Thymus (tissue), 11 donors: ENCODE data around the gene FGD4. TPM values are rescaled to one million over a fixed set of nuclear protein-coding genes. Genes with fewer than 3 reads are reported as not detected.

ENCODE experiments used
- DNase-seq, 9 donors: peaks; one replicate each; pipeline ENCODE4 v3.0.0-alpha.2; 2013; ENCODE audit warnings: low spot score in 9 of 9, low read depth in 6 of 9, missing footprints in 1 of 9
- H3K27ac ChIP-seq, 2 donors: one replicate each; pipeline ENCODE4 v1.5.1; 2013; ENCODE audit warnings: control low read depth in 1 of 2, low read depth in 1 of 2, low read length in 1 of 2, mild to moderate bottlenecking in 1 of 2, moderate library complexity in 1 of 2
- H3K27me3 ChIP-seq, 2 donors: one replicate each; pipeline ENCODE4 v1.5.1; 2013; ENCODE audit warnings: low read length in 1 of 2; ENCODE audit not compliant: control insufficient read depth in 2 of 2, insufficient read depth in 1 of 2
- H3K36me3 ChIP-seq, 2 donors: one replicate each; pipeline ENCODE4 v1.5.1; 2013; ENCODE audit warnings: low read length in 1 of 2, mild to moderate bottlenecking in 1 of 2, moderate library complexity in 1 of 2; ENCODE audit not compliant: control insufficient read depth in 2 of 2, insufficient read depth in 2 of 2
- H3K4me1 ChIP-seq, 2 donors: one replicate each; pipeline ENCODE4 v1.5.1; 2013; ENCODE audit warnings: low read length in 2 of 2; ENCODE audit not compliant: control insufficient read depth in 2 of 2, insufficient read depth in 2 of 2
- H3K4me3 ChIP-seq, 2 donors: one replicate each; pipeline ENCODE4 v1.5.1; 2013; ENCODE audit warnings: low read length in 2 of 2, control low read depth in 1 of 2, mild to moderate bottlenecking in 1 of 2
- H3K9me3 ChIP-seq, 2 donors: one replicate each; pipeline ENCODE4 v1.5.1; 2013; ENCODE audit warnings: low read length in 1 of 2, mild to moderate bottlenecking in 1 of 2; ENCODE audit not compliant: control insufficient read depth in 2 of 2, insufficient read depth in 1 of 2
- WGBS: extraction: QIAGEN DNeasy Blood & Tissue Kit; methylation state at CpG from one replicate; pipeline ENCODE4 v1.1.7; 2013; 5-methylcytosine and 5-hydroxymethylcytosine counted together
- polyA plus RNA-seq: library from polyadenylated mRNA; stranded (reverse); fragments of 200-250 nt; gene quantifications from one replicate; pipeline ENCODE4 v1.2.3, GENCODE V29; 2013
- total RNA-seq: library from RNA; stranded (reverse); fragments of 120-200 nt; gene quantifications from one replicate; pipeline ENCODE4 v1.2.4, GENCODE V29; 2013
- donor health status: healthy.

Gene FGD4
- total and polyA plus RNA-seq, 2 donors: 3.3 to 3.6 TPM

DNA sequence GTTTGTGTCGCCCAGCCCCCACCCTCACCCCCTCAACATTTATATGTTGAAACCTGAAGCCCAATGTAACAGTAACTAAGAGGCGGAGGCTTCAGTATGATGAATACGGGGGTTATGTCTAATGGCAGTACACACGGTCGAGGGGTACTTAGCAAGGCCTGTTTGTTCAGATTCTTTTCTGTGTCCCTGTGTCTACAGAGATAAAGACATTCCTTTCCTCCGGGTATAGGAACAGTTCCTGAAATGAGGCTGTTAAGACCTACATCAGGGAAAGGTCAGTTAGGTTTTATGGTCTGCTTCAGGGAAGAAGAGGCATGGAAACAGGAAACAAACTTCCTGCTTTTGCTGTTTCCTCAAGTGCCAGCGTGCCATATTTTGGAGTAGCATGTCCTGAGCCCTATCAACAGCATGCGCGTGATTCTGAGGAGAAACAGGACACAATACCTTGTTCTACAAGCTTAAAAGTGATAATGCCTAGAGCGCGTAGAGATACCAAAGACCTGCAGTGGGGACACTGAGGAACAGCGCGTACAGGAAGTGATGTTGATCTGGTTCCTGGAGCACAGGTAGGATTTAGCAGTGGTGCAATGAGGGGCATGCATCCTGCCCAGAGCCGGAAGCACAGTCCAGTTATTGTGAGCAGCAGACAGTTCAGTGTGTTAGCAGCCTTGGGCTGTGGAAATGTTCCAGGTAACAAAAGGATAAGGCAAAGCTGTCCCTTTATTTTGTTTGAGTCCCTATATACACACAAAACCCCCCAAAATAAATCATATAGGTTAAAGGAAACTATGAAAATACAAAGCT is 47.2 kb downstream of the FGD4 start:
- no peaks in the 10 kb centered on the region for H3K27me3 ChIP-seq
- no peaks in the 10 kb centered on the region for H3K4me1 ChIP-seq
- no peak for DNase-seq
- H3K36me3 ChIP-seq: no peaks in the 10 kb centered on the region
- WGBS: 97% methylated on average over 14 of the region's 14 CpGs
- no peak overlapping the region for H3K27ac ChIP-seq
- no peak overlapping the region for H3K4me3 ChIP-seq
- no peaks in the 10 kb centered on the region for H3K9me3 ChIP-seq

DNA sequence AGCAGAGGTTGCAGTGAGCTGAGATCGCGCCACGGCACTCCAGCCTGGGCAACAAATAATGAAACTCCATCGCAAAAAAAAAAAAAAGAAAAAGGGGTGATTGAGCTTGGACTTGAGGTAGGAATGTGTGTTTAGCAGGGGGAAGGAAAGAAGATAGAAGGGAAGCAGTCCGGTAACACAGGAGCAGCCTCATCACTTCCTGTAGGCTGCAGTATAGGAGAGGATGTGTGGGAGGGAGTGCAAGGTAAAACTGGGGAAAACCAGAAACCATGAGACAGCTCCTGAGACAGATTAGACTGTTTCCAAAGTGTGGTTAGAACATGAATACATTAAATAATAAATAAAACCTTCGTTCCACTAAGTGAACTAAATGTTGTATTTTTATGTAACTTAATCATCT is 49.2 kb downstream of the FGD4 start:
- no peaks in the 10 kb centered on the region for H3K9me3 ChIP-seq
- no peak overlapping the region for H3K4me3 ChIP-seq
- H3K36me3 ChIP-seq: no peaks in the 10 kb centered on the region
- no peak overlapping the region for H3K27ac ChIP-seq
- no peaks in the 10 kb centered on the region for H3K4me1 ChIP-seq
- no peaks in the 10 kb centered on the region for H3K27me3 ChIP-seq
- 71% methylated on average over 6 of the region's 6 CpGs for WGBS
- DNase-seq: no peak

DNA sequence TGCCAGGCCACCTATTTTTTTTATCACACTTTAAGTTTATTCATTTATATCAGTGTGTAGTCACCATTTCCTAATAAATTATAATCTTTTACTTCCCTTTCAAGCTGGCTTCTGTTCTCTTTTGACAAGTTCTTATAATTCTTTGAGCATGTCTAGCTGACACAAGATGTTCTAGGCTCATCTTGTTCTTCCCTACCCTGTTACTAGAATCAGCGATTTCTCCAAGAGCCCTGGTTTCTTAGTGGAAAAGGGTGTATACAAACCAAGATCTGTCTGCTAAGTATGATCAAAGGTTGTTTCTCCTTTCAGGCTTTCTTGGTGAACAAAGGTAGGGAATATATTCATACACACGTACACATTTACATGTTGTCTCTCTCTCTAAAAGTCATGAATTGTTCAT is 51.0 kb downstream of the FGD4 start:
- no peaks in the 10 kb centered on the region for H3K27me3 ChIP-seq
- no peak for DNase-seq
- no peak overlapping the region for H3K27ac ChIP-seq
- no peaks in the 10 kb centered on the region for H3K4me1 ChIP-seq
- no peaks in the 10 kb centered on the region for H3K36me3 ChIP-seq
- 97% methylated on average over 2 of the region's 2 CpGs for WGBS
- H3K4me3 ChIP-seq: no peak overlapping the region
- no peaks in the 10 kb centered on the region for H3K9me3 ChIP-seq

DNA sequence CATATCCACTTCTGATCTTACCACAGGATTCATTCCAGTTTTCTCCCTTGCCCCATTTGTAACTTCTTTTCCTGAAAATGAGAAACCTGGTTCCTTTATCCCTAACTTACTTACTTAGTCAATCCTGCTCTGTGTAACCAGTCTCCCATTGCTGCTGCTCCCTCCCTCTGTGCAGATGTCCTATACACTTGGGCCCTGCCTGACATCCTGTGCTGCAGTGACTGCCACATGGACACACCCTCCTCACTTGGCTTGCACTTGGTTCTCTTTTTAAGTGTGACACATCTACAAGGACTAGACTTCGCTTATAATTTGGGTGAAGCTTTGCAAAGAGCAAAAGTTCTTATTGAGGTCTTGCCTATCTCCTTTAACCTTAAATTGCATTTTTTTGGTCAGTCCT is 51.4 kb downstream of the FGD4 start:
- no peak overlapping the region for H3K27ac ChIP-seq

DNA sequence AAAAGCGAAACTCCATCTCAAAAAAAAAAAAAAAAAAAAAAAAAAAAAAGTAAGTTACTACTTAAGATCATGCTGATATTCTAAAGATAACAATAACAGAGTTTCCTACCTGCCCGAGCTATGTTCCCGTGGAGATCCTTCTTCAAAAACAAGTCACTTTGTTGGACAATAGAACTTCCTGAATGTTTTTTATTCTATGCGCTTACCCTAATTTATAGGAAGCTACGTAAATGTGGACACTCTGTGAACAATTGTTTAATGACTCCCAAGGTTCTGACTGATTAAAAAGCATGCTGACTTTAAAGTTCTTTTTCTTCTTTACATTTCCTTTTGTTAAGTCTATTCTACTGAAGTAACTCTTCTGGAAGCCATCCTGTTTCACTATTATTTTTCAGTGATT is 52.5 kb downstream of the FGD4 start:
- H3K4me1 ChIP-seq: no peaks in the 10 kb centered on the region
- no peaks in the 10 kb centered on the region for H3K27me3 ChIP-seq
- WGBS: 94% methylated on average over 5 of the region's 5 CpGs
- no peak overlapping the region for H3K27ac ChIP-seq
- no peaks in the 10 kb centered on the region for H3K36me3 ChIP-seq
- H3K9me3 ChIP-seq: no peaks in the 10 kb centered on the region
- DNase-seq: no peak
- H3K4me3 ChIP-seq: no peak overlapping the region

More for the DNA sequence above, 51.4 kb downstream of the FGD4 start:
- Histone ChIP-seq H3K27me3 (no peaks in the 10 kb centered on the region), H3K4me1 (no peaks in the 10 kb centered on the region), H3K4me3 (no peak overlapping the region), H3K9me3 (no peaks in the 10 kb centered on the region), H3K36me3 (no peaks in the 10 kb centered on the region)
- 96% methylated on average over 1 of the region's 1 CpG for WGBS
- no peak for DNase-seq

DNA sequence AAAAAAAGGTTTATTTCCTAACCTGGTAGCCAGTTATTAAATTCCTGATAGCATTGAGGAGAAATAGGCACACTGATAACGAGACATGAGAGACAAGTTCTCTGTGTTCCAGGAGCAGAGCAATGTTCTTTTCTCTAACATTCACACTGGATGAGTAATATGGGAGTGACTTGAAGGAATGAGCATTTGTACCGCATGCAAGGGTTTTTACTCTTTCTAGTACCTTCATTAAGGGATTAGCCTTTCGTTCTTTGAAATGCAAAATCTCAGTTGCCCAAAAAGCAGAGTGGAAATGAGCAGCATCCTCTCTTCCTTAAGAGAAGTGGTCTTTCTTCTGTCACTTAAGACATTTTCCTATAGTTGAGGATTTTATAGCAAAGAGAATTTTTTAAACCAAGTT is 54.7 kb downstream of the FGD4 start:
- no peaks in the 10 kb centered on the region for H3K9me3 ChIP-seq
- H3K27ac ChIP-seq: no peak overlapping the region
- H3K36me3 ChIP-seq: no peaks in the 10 kb centered on the region
- 98% methylated on average over 3 of the region's 3 CpGs for WGBS
- no peak for DNase-seq
- no peak overlapping the region for H3K4me3 ChIP-seq
- H3K27me3 ChIP-seq: no peaks in the 10 kb centered on the region
- H3K4me1 ChIP-seq: no peaks in the 10 kb centered on the region

DNA sequence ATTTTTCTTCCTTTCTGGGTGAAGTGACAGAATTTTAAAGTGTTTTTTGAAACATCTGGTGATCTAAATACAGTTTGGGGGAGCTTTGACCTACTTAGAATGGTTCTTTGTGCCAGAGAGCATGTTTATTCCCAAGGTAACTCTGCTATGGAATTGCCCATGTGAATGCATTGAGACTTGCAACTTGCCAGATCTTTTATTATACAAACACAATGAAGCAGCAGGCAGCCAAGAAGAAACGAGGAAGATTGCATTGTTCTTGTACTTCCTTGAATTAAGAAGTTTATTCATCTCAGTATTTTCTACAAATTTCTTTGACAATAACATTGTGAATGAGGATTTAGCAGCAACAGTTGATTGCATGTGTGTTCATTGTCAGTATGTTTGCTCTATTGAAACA is 55.5 kb downstream of the FGD4 start:
- Histone ChIP-seq H3K36me3 (no peaks in the 10 kb centered on the region), H3K4me1 (no peaks in the 10 kb centered on the region), H3K9me3 (no peaks in the 10 kb centered on the region), H3K27me3 (no peaks in the 10 kb centered on the region), H3K27ac (no peak overlapping the region), H3K4me3 (no peak overlapping the region)
- WGBS: 72% methylated on average over 1 of the region's 1 CpG
- no peak for DNase-seq

DNA sequence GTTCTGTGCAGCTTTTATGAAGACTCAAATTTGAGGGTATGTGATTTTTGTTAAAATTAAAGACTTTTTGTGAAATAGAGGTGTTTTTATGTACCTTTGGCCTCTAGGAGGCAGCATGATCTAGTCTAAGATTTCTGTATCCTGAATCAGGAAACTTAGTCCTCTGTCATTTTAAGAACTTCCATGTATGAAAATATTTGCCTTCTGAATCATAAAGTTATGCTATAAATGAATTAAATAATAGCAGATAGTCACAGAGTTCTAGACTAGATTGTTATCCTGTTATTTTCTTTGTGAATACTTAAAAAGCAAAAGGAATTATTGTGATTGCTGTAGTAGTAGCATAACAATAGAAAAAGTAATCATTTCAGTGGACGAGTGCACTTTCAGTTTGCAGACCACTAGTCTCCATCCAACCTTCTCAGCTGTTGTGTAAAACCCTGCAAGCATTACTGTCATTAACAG is 56.3 kb downstream of the FGD4 start:
- no peak overlapping the region for H3K27ac ChIP-seq
- DNase-seq: peak; percentile 29 to 78 (median 56)
- WGBS: 46% methylated on average over 1 of the region's 1 CpG

DNA sequence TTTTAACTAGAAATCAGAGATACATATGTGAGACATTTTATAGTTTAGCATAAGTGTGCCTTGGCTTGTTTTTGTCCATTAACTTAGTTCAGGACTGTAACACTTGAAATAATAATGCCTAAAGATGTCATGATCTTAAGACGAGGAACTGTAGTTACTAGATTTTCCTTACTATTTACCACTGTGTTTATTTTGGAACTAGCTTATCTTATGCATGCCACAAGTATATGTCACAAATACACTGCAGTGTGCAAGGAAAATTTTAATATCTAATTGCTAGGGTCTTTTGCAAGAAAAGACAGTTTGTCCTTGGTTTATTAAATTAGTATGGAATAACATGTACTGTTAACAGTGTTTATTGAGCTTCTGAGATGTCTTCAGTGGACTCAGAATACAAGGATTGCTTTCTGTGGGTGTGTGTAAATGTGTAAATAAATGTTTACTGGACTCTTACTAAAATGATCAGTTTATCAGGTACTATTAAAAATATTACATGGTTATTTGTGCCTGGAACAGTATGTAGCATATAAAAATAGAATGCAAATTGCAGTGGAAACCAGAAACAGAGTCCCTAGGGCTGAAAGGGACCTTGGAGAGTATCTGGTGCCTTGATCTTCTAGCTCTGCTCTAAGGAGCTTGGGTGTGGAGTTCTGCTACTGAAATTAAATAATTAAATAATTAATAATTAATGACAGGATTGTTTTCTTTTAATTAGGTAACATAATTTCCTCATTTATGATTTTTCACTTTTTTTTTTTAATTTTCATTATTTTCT is 58.1 kb downstream of the FGD4 start:
- Histone ChIP-seq H3K27me3 (no peaks in the 10 kb centered on the region), H3K4me1 (no peaks in the 10 kb centered on the region), H3K36me3 (no peaks in the 10 kb centered on the region), H3K9me3 (no peaks in the 10 kb centered on the region), H3K4me3 (no peak overlapping the region), H3K27ac (no peak overlapping the region)
- no peak for DNase-seq
- WGBS: 95% methylated on average over 1 of the region's 1 CpG

More for the DNA sequence above, 56.3 kb downstream of the FGD4 start:
- H3K9me3 ChIP-seq: no peaks in the 10 kb centered on the region
- H3K4me3 ChIP-seq: no peak overlapping the region
- no peaks in the 10 kb centered on the region for H3K27me3 ChIP-seq
- no peaks in the 10 kb centered on the region for H3K4me1 ChIP-seq
- no peaks in the 10 kb centered on the region for H3K36me3 ChIP-seq
